Type B pancreatic cell (in vitro differentiated cells): Measurements from ENCODE around the gene TCHP. TPM values are rescaled to one million over a fixed set of nuclear protein-coding genes. Genes with fewer than 3 reads are reported as not detected.

ENCODE experiments used
- DNase-seq: peaks from one replicate; pipeline ENCODE4 v3.0.0; 2021; ENCODE audit warnings: mixed read lengths; ENCODE audit not compliant: unreplicated experiment; ENCODE audit errors: extremely low spot score
- H3K27ac Mint-ChIP-seq: 2 replicates; pipeline ENCODE4 v1.8.0; 2021; ENCODE audit warnings: mild to moderate bottlenecking, mixed read lengths
- H3K27me3 Mint-ChIP-seq: 2 replicates; pipeline ENCODE4 v1.8.0; 2021; ENCODE audit warnings: mixed read lengths
- H3K36me3 Mint-ChIP-seq: 2 replicates; pipeline ENCODE4 v1.8.0; 2021; ENCODE audit warnings: mixed read lengths
- H3K4me1 Mint-ChIP-seq: one replicate; pipeline ENCODE4 v1.8.0; 2021; ENCODE audit warnings: mixed read lengths; ENCODE audit not compliant: unreplicated experiment
- H3K4me3 Mint-ChIP-seq: 2 replicates; pipeline ENCODE4 v1.8.0; 2021; ENCODE audit warnings: mild to moderate bottlenecking, mixed read lengths
- H3K9me3 Mint-ChIP-seq: 2 replicates; pipeline ENCODE4 v1.8.0; 2021; ENCODE audit warnings: mixed read lengths
- CTCF ChIP-seq: fragments of 200-600 bp; sonication (generic); conservative IDR thresholded peaks from 2 replicates; pipeline ENCODE4 v1.5.0; 2021; ENCODE audit warnings: antibody characterized with exemption, mild to moderate bottlenecking
- total RNA-seq: library from RNA; stranded (reverse); gene quantifications from 2 replicates; pipeline ENCODE4 v1.2.1, GENCODE V29; 2021; ENCODE audit warnings: low replicate concordance

TCHP gene
- total RNA-seq, 1 donor from 2014 or later, result 21.6 TPM

DNA sequence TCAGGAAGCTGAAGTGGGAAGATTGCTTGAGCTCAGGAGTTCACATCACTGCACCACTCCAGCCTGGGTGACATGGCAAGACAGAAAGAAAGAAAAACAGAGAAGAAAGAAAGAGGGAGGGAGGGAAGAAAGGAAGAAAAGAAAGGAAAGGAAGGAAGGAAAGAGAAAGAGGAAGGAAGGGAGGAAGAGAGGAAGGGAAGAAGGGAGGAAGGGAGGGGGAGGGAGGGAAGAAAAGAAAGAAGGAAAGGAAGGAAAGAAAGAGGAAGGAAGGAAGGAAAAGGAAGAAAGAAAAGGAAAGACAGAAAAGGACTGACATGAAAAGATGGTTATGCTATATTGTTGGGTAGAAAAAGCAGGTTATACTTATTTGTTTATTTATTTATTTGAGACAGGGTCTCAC, 23.7 kb upstream of the TCHP start:
- no peak for TF ChIP-seq CTCF
- Mint-ChIP-seq H3K36me3 (peaks cover 2% of the 10 kb centered on the region), H3K27me3 (peaks cover 6% of the 10 kb centered on the region), H3K27ac (peak overlapping the region; percentile 96), H3K4me1 (peaks cover 57% of the 10 kb centered on the region), H3K4me3 (peak overlapping the region; percentile 79), H3K9me3 (no peaks in the 10 kb centered on the region)
- DNase-seq, result no peak

GRCh38 chr12:109877504-109878246, 22.4 kb upstream of the TCHP start:
- Mint-ChIP-seq H3K4me3 (peak overlapping the region; percentile 98), H3K36me3 (no peaks in the 10 kb centered on the region), H3K9me3 (no peaks in the 10 kb centered on the region), H3K4me1 (peaks cover 52% of the 10 kb centered on the region), H3K27me3 (peaks cover 15% of the 10 kb centered on the region), H3K27ac (peak overlapping the region; percentile 94)
- no peak for DNase-seq
- no peak for TF ChIP-seq CTCF

DNA sequence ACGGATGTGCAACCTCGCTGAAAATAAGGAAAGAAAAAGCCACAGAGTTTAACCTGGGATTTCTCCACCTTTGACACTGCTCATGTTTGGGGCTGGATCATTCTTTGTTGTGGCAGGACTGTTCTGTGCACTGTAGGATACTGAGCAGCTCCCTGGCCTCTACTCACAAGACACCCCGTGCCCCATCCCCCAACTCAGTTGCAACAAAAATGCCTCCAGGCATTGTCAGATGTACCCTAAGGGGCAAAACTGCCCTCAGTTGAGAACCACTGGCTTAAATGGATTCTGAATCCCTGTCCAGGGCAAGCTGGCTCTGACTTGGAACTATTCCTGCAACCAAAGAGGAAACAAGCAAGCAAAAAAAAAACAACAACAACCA, 21.8 kb upstream of the TCHP start:
- H3K36me3 Mint-ChIP-seq, result no peaks in the 10 kb centered on the region
- peak overlapping the region; percentile 98 for H3K4me3 Mint-ChIP-seq
- TF ChIP-seq CTCF, result no peak
- no peak for DNase-seq
- peak overlapping the region; percentile 94 for H3K27ac Mint-ChIP-seq
- H3K9me3 Mint-ChIP-seq, result no peaks in the 10 kb centered on the region
- H3K27me3 Mint-ChIP-seq, result peaks cover 17% of the 10 kb centered on the region
- peaks cover 50% of the 10 kb centered on the region for H3K4me1 Mint-ChIP-seq

GRCh38 chr12:109878749-109879148, 21.3 kb upstream of the TCHP start:
- peak overlapping the region; percentile 98 for H3K4me3 Mint-ChIP-seq
- H3K36me3 Mint-ChIP-seq, result no peaks in the 10 kb centered on the region
- H3K4me1 Mint-ChIP-seq, result peaks cover 50% of the 10 kb centered on the region
- TF ChIP-seq CTCF, result no peak
- no peaks in the 10 kb centered on the region for H3K9me3 Mint-ChIP-seq
- DNase-seq, result no peak
- H3K27ac Mint-ChIP-seq, result peak overlapping the region; percentile 94
- peaks cover 19% of the 10 kb centered on the region for H3K27me3 Mint-ChIP-seq

DNA sequence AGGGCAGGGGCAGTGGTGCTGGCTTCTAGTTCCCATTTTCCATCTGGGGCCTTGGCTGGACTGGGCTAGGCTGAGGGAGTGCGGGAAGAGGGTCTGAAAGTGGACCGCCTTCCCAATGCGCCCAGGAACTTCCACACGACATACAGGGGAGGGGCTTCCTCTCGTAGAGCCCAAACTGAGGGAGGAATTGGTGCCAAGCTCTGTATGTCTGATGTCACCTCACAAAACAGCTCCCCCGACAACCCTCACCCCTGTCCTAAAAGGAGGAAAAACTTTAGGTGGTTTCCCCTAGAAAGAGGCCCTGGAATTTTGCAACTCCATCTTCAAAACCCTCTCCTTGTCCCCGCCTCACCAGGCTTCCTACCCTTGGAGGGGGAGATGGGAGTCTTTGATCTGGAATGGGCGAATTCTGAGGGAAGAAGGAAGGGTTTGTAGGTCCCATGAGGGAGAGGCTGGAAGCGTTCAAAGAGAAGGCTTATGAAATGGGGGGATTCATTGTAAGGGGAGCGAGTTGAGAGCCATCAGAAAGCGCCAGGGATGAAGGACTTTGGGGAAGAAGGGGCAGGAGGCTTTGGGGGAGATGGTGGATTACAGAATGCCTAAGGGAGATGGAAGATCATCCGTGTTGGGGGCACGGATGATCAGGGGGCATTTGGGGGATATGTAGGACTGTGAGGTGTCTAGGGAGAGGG, 20.6 kb upstream of the TCHP start:
- TF ChIP-seq CTCF, result no peak
- Mint-ChIP-seq H3K27ac (peak overlapping the region; percentile 94), H3K9me3 (no peaks in the 10 kb centered on the region), H3K4me3 (peak overlapping the region; percentile 98), H3K4me1 (peaks cover 50% of the 10 kb centered on the region), H3K27me3 (peaks cover 19% of the 10 kb centered on the region), H3K36me3 (no peaks in the 10 kb centered on the region)
- no peak for DNase-seq
